GM12878 (cell line): ENCODE data around the gene ISLR2. TPM values are rescaled to one million over a fixed set of nuclear protein-coding genes. Genes with fewer than 3 reads are reported as not detected.
"Not testable (repeated sequence)": the region's sequence is repeated elsewhere in the genome, so short reads cannot be mapped to it uniquely, and the experiment has no call there.

Experiments
- ATAC-seq: fragments of 200-7000 bp; cut with Tn5 transposase; 3 replicates; pipeline ENCODE4 v1.9.1; 2020; ENCODE audit warnings: mild to moderate bottlenecking, moderate library complexity
- BruUV-seq: library from RNA; stranded (reverse); fragments of 400-500 nt; replicated peaks from 2 replicates; lab custom pipeline; 2021; lab: Mats Ljungman, UMichigan
- CTCF ChIA-PET: fragments of 300-600 bp; sonication (Branson Sonifier 250); formaldehyde crosslinking; extraction: SDS; loops from one replicate; lab custom pipeline; 2021; ENCODE audit warnings: inconsistent platforms; lab: Yijun Ruan, JAX
- POLR2A ChIA-PET: fragments of 350-600 bp; formaldehyde crosslinking; extraction: SDS; loops from one replicate; lab custom pipeline; 2021; ENCODE audit warnings: inconsistent platforms; lab: Charles Lee
- RAD21 ChIA-PET: fragments of 300-600 bp; sonication (Branson Sonifier 250); formaldehyde crosslinking; loops from one replicate; lab custom pipeline; 2023; ENCODE audit warnings: antibody characterized with exemption; ENCODE audit not compliant: unreplicated experiment; lab: Charles Lee
- SMC1A ChIA-PET: fragments of 300-600 bp; sonication (Branson Sonifier 250); formaldehyde crosslinking; loops from one replicate; lab custom pipeline; 2023; ENCODE audit not compliant: unreplicated experiment, uncharacterized antibody; lab: Charles Lee
- DNase-seq: peaks from one replicate; pipeline ENCODE4 v3.0.0-alpha.2; 2011; ENCODE audit warnings: low read depth, low spot score
- FAIRE-seq: peaks from 3 replicates; lab custom pipeline; 2011; peaks lifted over from hg19 to GRCh38; lab: Jason Lieb, UNC
- H2AFZ ChIP-seq: 2 replicates; pipeline ENCODE4 v1.6.0; 2011; ENCODE audit warnings: low read depth, low read length, control low read depth; ENCODE audit not compliant: control insufficient read depth
- H3K27ac ChIP-seq: 2 replicates; pipeline ENCODE4 v1.5.1; 2011; ENCODE audit warnings: control low read depth; ENCODE audit not compliant: control insufficient read depth, insufficient read depth
- H3K27me3 ChIP-seq, 2 experiments: replicated peaks in 1 of 2; 2 replicates each; pipeline versions ENCODE4 v1.6.0 to v1.6.1; 2011; ENCODE audit warnings: low read length in 1 of 2; ENCODE audit not compliant: control insufficient read depth in 2 of 2, insufficient read depth in 2 of 2
- H3K36me3 ChIP-seq, 2 experiments: 2 replicates each; pipeline ENCODE4 v1.5.1; 2011; ENCODE audit warnings: low read length in 1 of 2; ENCODE audit not compliant: control insufficient read depth in 2 of 2, insufficient read depth in 2 of 2
- H3K4me1 ChIP-seq: 2 replicates; pipeline ENCODE4 v1.6.1; 2011; ENCODE audit warnings: mild to moderate bottlenecking, low read length, moderate library complexity, mixed read lengths; ENCODE audit not compliant: control insufficient read depth, insufficient read depth
- H3K4me2 ChIP-seq: 2 replicates; pipeline ENCODE4 v1.6.0; 2011; ENCODE audit warnings: control low read depth; ENCODE audit not compliant: control insufficient read depth, insufficient read depth
- H3K4me3 ChIP-seq: fragments of 200-600 bp; sonication (generic); 2 replicates; pipeline ENCODE4 v1.5.1; 2016
- H3K79me2 ChIP-seq: 2 replicates; pipeline ENCODE4 v1.6.0; 2011; ENCODE audit warnings: low read length; ENCODE audit not compliant: control insufficient read depth, insufficient read depth
- H3K9ac ChIP-seq: 2 replicates; pipeline ENCODE4 v1.8.0; 2011; ENCODE audit warnings: low read length, control low read depth, mixed read lengths; ENCODE audit not compliant: control insufficient read depth, insufficient read depth
- H3K9me3 ChIP-seq: replicated peaks from 3 replicates; pipeline ENCODE4 v1.5.1; 2011; ENCODE audit warnings: mild to moderate bottlenecking, low read length; ENCODE audit not compliant: control insufficient read depth, insufficient read depth
- H4K20me1 ChIP-seq: 2 replicates; pipeline ENCODE4 v1.6.0; 2011; ENCODE audit not compliant: control insufficient read depth, insufficient read depth
- WGBS: methylation state at CpG from one replicate; pipeline ENCODE4 v1.1.6; 2016; ENCODE audit warnings: low lambda C conversion rate; ENCODE audit not compliant: insufficient replicate concordance, insufficient coverage; ENCODE audit errors: missing lambda C conversion rate; 5-methylcytosine and 5-hydroxymethylcytosine counted together
- in situ Hi-C: fragments of 300-500 bp; cut with MboI; formaldehyde crosslinking; loops from 9 replicates; pipeline ENCODE4 v1.14.3; 2018; ENCODE audit warnings: mixed read lengths
- intact Hi-C: fragments of 100-400 bp; cut with micrococcal nuclease; formaldehyde crosslinking; loops from one replicate; pipeline ENCODE4 v1.14.2; 2022; ENCODE audit not compliant: unreplicated experiment
- polyA plus RNA-seq, 11 experiments: library from polyadenylated mRNA; depleted of rRNA in 4 of 11; unstranded in 6 of 11; stranded (reverse) in 5 of 11; fragments of >200 nt; fragmentation: Nextera tagmentation in 4 of 11; fragmentation: Illumina TruSeq in 1 of 11; extraction: Ambion mirVana in 4 of 11; extraction: Trizol in 1 of 11; gene quantifications; 1 replicate in 1 of 11; 2 replicates in 10 of 11; pipeline versions ENCODE4 v1.2.1 to v1.2.3, GENCODE V29; 2011 to 2016; ENCODE audit warnings: inconsistent platforms in 2 of 11, missing spikeins in 2 of 11, low read depth in 1 of 11
- total RNA-seq, 4 experiments: library from RNA; depleted of rRNA in 3 of 4; stranded (reverse); fragments of >200 nt in 3 of 4; fragmentation: Illumina TruSeq in 1 of 4; extraction: Trizol in 1 of 4; gene quantifications; 2 replicates each; pipeline versions ENCODE4 v1.2.1 to v1.2.3, GENCODE V29; 2013 to 2021

ISLR2 gene
- total and polyA plus RNA-seq, 10 of the 15 experiments (the other 5 are each of a cell fraction or from before 2014, with no cell fraction given), result 0.04 to 0.21 (median 0.07) TPM; not detected in 4

DNA sequence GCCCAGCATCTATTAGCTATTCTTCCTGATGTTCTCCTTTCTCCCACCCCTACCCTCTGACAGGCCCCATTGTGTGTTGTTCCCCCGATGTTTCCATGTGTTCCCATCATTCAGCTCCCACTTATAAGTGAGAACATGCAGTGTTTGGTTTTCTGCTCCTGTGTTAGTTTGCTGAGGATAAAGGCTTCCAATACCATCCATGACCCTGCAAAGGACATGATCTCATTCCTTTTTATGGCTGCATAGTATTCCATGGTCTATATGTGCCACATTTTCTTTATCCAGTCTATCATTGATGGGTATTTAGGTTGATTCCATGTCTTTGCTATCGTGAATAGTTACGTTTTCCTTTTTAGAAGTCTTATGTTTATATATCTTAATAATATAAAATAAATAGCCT is 30.0 kb downstream of the ISLR2 start:
- H3K4me3 ChIP-seq, POLR2A ChIA-PET, H3K9me3 ChIP-seq, ATAC-seq, DNase-seq, H3K4me2 ChIP-seq, intact Hi-C loops, RAD21 ChIA-PET, H3K27me3 ChIP-seq, FAIRE-seq, H3K79me2 ChIP-seq, H3K36me3 ChIP-seq, H4K20me1 ChIP-seq, SMC1A ChIA-PET, H2AFZ ChIP-seq, in situ Hi-C loops, H3K27ac ChIP-seq, H3K9ac ChIP-seq, BruUV-seq, CTCF ChIA-PET: not testable (repeated sequence)
- 96% methylated on average over 3 of the region's 3 CpGs for WGBS
- peaks cover 33% of the 10 kb centered on the region for H3K4me1 ChIP-seq

DNA sequence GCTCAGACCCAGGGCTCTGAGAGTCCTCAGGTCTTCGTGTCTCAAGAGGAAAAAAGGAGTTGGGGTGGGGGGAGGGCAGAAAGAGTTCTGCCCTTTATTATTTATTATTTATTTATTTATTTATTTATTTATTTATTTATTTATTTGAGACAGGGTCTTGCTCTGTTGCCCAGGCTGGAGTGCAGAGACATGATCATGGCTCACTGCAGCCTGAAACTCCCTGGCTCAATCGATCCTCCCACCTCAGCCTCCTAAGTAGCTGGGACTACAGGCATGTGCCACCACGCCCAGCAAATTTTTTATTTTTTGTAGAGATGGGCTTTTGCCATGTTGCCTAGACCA is 31.8 kb downstream of the ISLR2 start:
- H4K20me1 ChIP-seq, DNase-seq, H3K9me3 ChIP-seq, H3K4me3 ChIP-seq, FAIRE-seq, H3K27me3 ChIP-seq, H3K36me3 ChIP-seq, H3K27ac ChIP-seq, BruUV-seq, H3K9ac ChIP-seq, ATAC-seq, H2AFZ ChIP-seq, RAD21 ChIA-PET, in situ Hi-C loops, H3K79me2 ChIP-seq, H3K4me2 ChIP-seq, intact Hi-C loops: not testable (repeated sequence)
- peaks cover 26% of the 10 kb centered on the region for H3K4me1 ChIP-seq
- ChIA-PET CTCF (interaction anchor here (0.5 to 1.3 kb wide), 3 partner anchors 11 to 34 kb away, joined by 3 to 4 read pairs (median 3); partner anchors contain the start of gene ISLR), SMC1A (interaction anchor here (0.6 kb wide), 1 partner anchor 142 kb away, joined by 4 read pairs; no protein-coding TSS in a partner anchor), POLR2A (interaction anchor here (0.6 kb wide), 1 partner anchor 257 kb away, joined by 3 read pairs; no protein-coding TSS in a partner anchor)
- 96% methylated on average over 3 of the region's 3 CpGs for WGBS
